ENCODE data around the gene TMEM254.
"Not testable (repeated sequence)": the region's sequence is repeated elsewhere in the genome, so short reads cannot be mapped to it uniquely, and the experiment has no call there.

Gene TMEM254

DNA sequence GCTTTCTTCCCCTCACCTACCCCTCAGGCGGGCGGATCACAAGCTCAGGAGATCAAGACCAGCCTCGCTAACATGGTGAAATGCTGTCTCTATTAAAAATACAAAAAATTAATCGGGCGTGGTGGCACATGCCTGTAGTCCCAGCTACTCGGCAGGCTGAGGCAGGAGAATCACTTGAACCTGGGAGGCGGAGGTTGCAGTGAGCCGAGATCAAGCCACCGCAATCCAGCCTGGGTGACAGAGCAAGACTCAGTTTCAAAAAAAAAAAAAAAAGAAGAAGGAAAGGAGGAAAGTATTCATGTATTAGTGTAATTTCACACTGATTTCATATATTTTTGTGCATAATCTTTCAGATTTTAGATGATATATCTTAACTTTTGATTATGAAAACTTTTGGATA lies 55.2 kb downstream of the TMEM254 start:
- not testable (repeated sequence) for DNase-seq

DNA sequence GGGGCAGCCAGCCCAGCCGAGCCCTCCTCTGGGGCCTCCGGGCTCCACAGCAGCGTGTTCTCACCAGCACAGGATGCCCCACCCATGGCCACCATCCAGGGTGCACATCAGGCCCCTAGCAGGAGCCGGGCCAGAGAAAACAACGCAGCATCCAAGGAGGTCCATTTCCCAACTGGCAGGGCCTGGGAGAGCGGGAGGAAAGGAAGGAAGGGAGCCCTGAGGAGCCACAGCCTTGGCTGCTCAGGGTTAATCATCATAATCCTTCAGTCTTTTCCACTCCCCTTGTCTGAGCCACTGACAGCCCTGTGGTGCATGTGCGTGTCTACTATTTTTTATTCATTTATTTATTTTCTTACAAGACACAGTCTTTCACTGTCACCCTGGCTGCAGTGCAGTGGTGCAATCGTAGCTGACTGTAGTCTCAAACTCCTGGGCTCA lies 57.7 kb downstream of the TMEM254 start:
- no peak for DNase-seq

GRCh38 chr10:80137031-80137862 lies 58.8 kb downstream of the TMEM254 start:
- no peak for DNase-seq

DNA sequence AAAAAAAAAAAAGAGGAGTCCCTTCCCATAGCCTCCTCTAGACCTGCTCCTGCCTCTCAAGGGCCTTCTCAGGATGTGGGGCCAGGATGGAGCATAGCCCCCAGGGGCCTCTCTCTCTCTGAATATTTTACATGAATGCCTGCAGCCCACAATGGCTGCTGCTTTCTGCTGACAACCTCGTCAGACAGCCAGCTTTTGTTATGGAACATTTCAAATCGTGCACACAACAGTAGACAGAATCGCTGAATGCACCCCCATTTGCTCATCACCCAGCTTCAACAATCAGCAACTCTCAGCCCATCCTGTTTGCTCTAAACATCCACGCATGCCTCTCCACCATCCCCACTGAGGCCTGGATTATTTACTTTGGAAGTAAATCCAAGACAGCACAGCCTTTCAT lies 59.5 kb downstream of the TMEM254 start:
- no peak for DNase-seq

GRCh38 chr10:80139265-80139664 lies 60.8 kb downstream of the TMEM254 start:
- no peak for DNase-seq

- DNase-seq = no peak
These were observed 61.8 kb downstream of the TMEM254 start for GRCh38 chr10:80140251-80140650.

DNA sequence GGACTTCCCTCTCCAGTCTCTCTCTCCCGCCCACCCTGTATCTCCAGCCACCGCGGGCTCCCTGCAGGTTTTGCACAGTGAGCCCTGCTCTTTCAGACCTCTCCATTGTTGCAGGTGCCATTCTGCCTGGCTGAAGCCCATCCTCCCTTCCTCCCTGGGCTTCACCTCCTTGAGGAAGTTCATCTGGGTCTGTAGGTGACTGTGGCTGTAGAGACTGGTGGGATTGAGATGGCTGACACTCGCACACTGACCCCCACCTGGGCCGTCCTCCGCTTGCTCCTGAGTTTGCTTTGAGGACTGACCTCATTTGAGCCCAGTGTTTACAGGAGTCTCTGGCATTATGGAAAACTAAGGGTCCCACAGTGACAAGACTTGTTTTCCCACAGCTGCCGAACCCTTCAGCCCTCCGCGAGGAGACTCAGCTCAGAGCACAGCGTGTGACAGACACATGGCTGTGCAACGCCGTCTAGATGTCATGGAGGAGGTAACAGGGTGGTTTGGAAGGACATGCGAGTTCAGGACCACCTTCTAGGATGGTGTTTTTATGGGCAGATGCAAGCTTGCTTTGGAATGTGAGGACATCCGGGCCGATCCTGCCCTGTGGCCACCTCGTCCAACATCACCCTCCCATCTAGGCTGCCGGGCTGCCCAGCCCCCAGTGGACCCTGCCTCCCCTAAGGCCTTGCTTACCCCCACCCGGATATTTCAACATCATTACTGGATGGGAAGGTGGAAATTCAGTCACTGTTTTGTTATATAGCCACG lies 63.4 kb downstream of the TMEM254 start:
- no peak for DNase-seq

Data from stimulated activated naive CD4-positive, alpha-beta T cell treated with Interleukin-2 at 50 U/mL for 16 hours (primary cell).